Effector memory CD8-positive, alpha-beta T cell (primary cell): ENCODE data around the gene COL9A2.

Experiments used
- ATAC-seq: fragments of 150-1000 bp; cut with Tn5 transposase; replicated peaks from 2 replicates; pipeline ENCODE4 v1.10.0; 2021; ENCODE audit warnings: mild to moderate bottlenecking, moderate library complexity
- DNase-seq, 3 experiments: peaks; one replicate each; pipeline ENCODE4 v3.0.0; 2021
- H3K27ac Mint-ChIP-seq, 2 donors: one replicate each; pipeline ENCODE4 v1.8.0; 2022; ENCODE audit warnings: mild to moderate bottlenecking in 2 of 2, mixed read lengths in 2 of 2, moderate library complexity in 2 of 2
- H3K27me3 Mint-ChIP-seq, 2 donors: one replicate each; pipeline ENCODE4 v1.8.0; 2022; ENCODE audit warnings: mixed read lengths in 2 of 2
- H3K36me3 Mint-ChIP-seq: one replicate; pipeline ENCODE4 v1.8.0; 2022; ENCODE audit warnings: mild to moderate bottlenecking, moderate library complexity, mixed read lengths; ENCODE audit not compliant: insufficient read depth
- H3K4me1 Mint-ChIP-seq, 2 donors: one replicate each; pipeline ENCODE4 v1.8.0; 2022; ENCODE audit warnings: low read depth in 2 of 2, mixed read lengths in 2 of 2
- H3K4me3 Mint-ChIP-seq, 2 donors: one replicate each; pipeline ENCODE4 v1.8.0; 2022; ENCODE audit warnings: mild to moderate bottlenecking in 2 of 2, mixed read lengths in 2 of 2, moderate library complexity in 2 of 2
- H3K9me3 Mint-ChIP-seq, 2 donors: one replicate each; pipeline ENCODE4 v1.8.0; 2022; ENCODE audit warnings: mixed read lengths in 2 of 2

Gene COL9A2

DNA sequence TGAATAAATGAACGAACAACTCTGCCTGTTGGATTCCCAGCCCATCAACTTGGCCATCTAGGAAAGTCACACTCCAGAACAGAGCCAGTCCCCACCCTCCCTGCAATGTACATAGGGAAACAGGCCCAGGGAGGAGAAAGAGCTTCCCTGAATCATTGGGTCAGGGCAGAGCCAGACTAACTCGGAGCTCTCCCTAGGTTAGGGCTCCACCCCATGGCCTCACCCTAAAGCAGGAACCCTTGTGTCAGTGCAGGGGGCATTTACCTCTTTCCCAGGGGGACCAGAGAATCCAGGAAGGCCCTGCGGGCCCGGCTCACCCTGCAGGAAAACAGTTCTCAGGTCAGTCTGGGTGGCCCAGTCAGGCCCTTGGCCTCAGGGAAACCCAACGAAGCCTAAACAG, 11.6 kb downstream of the COL9A2 start:
- no peak overlapping the region for H3K4me3 Mint-ChIP-seq
- no peak for DNase-seq
- ATAC-seq: no peak
- no peaks in the 10 kb centered on the region for H3K4me1 Mint-ChIP-seq
- no peak overlapping the region for H3K27ac Mint-ChIP-seq
- no peaks in the 10 kb centered on the region for H3K9me3 Mint-ChIP-seq
- H3K36me3 Mint-ChIP-seq: no peaks in the 10 kb centered on the region
- no peaks in the 10 kb centered on the region for H3K27me3 Mint-ChIP-seq

DNA sequence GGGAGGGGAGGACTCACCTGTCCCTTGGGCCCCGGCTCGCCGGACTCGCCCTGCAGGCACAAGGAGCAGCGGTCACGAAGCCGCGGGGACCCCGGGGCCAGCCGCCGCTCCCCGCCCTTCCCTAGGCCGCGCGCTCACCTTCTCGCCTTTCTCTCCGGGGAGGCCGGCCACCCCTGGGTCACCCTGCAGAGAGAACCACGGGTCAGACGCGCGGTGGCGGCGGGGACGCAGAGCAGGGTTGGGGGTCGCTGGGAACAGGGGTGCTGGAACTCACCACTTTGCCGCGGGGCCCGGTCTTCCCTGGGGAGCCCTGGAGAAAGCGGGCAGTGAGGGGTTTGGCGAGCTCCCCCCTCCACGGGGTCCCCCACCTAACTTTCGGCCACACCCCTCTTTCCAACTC, 13.3 kb downstream of the COL9A2 start:
- H3K36me3 Mint-ChIP-seq: no peaks in the 10 kb centered on the region
- no peaks in the 10 kb centered on the region for H3K4me1 Mint-ChIP-seq
- H3K27ac Mint-ChIP-seq: no peak overlapping the region
- no peak overlapping the region for H3K4me3 Mint-ChIP-seq
- H3K9me3 Mint-ChIP-seq: no peaks in the 10 kb centered on the region
- no peaks in the 10 kb centered on the region for H3K27me3 Mint-ChIP-seq
- ATAC-seq: no peak
- DNase-seq: no peak

DNA sequence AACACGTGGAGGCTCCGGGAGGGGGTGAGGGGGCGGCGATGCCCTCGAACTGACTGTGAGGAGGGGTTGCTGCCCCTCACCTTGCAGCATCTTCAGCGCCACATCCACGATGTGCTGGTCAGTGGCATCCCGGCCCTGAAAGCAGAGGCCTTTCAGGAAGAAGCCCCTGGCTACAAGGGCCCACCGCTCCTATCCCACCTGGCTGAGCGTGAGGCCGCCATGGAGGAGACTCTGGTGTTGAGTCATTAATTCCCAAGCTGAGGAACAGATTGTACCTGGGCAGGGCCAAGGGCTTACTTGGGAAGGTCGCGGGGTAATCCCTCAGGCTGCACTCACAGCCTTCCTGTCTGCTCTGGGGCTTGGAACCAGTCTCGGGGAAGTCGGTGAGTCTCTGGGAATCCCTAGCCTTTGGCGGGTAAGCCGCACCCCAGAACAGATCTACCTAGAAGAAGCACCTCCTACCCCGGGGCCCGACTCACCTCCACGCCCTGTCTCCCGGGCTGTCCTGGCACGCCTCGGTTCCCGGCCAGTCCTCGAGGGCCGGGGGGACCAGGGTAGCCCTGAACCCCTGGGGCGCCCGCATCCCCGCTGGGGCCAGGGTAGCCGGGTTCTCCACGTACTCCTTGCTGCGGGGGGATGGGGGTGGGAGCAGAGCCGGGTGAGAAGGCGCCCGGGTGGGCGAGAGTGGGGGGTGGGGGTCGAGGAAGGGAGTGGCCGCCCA, 13.9 kb downstream of the COL9A2 start:
- Mint-ChIP-seq H3K4me1 (no peaks in the 10 kb centered on the region), H3K36me3 (no peaks in the 10 kb centered on the region), H3K4me3 (no peak overlapping the region), H3K9me3 (no peaks in the 10 kb centered on the region), H3K27ac (no peak overlapping the region), H3K27me3 (no peaks in the 10 kb centered on the region)
- ATAC-seq (no peak), DNase-seq (no peak)

DNA sequence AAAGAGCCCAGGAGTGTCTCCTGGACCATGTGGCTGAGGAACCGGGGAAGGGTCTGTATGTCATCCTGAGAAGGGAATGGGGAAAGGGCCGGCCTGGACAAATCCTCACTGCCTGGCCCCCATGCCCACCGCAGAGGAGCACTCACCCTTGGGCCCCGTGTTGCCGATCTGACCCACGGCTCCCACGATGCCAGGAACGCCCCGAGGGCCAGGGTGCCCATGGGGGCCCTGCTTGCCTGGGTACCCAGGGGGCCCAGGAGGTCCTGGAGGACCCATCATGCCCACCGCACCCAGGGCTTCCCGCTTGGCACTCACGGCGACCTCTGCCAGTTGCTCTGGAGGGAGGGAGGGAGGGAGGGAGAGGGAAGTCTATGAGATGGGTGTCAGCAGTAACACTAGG, 14.6 kb downstream of the COL9A2 start:
- Mint-ChIP-seq H3K4me3 (no peak overlapping the region), H3K9me3 (no peaks in the 10 kb centered on the region), H3K27ac (no peak overlapping the region), H3K4me1 (no peaks in the 10 kb centered on the region), H3K36me3 (no peaks in the 10 kb centered on the region), H3K27me3 (no peaks in the 10 kb centered on the region)
- no peak for DNase-seq
- no peak for ATAC-seq

DNA sequence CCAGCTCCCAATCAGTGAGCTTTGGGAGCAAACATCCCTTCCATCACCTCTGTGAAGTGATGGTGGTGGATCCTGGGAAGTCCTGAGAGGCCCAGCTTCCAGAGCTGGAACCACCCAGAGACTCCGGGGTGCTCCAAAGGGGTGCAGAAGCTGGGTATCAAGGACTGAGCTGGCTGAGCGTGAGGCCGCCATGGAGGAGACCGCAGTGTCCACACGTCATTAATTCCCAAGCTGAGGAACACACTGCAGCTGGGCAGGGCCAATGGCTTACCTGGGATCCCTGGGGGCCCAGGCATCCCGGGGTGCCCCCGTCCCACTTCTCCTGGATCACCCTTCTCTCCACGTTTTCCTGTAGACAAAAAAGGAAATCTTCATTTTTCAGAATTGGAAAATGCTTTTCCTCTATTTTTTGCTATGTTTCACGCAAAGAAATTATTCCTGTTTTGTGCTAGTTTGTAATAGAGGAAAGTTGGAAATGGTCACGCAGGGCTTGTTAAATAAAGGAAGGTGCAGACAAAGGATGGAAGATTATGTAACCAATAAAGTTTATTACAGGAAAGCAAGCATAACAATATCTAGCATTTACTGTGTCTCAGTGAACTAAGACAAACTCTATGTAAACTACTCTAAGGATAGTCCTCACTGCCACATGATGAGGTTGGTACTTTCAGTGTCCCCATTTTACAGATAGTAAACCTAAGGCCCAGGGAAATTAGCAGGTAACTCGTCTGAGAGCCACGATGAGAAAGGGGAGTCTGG, 15.4 kb downstream of the COL9A2 start:
- Mint-ChIP-seq H3K4me3 (no peak overlapping the region), H3K27me3 (no peaks in the 10 kb centered on the region), H3K9me3 (no peaks in the 10 kb centered on the region), H3K36me3 (no peaks in the 10 kb centered on the region), H3K4me1 (no peaks in the 10 kb centered on the region), H3K27ac (no peak overlapping the region)
- DNase-seq (no peak), ATAC-seq (no peak)

DNA sequence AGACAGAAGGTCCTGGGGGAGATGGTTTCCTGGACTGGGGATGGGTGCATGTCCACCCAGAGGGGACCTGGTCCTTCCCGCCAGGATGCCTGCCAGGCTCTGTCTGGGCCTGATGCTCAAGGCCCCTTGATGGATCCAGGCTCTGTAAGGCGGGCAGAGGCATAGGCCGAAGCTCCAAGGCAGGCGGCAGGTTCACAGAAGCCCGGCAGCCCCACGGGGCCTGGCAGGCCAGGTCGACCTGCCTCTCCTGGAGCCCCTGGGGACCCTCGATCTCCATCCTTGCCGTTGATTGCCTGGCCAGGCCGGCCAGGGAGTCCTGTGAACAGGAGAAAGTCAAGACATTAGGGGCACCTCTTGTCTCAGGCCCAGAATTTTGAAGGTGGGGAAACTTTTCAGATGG, 16.0 kb downstream of the COL9A2 start:
- H3K36me3 Mint-ChIP-seq: no peaks in the 10 kb centered on the region
- no peaks in the 10 kb centered on the region for H3K4me1 Mint-ChIP-seq
- no peak for ATAC-seq
- H3K27ac Mint-ChIP-seq: no peak overlapping the region
- no peaks in the 10 kb centered on the region for H3K27me3 Mint-ChIP-seq
- no peak for DNase-seq
- H3K4me3 Mint-ChIP-seq: no peak overlapping the region
- H3K9me3 Mint-ChIP-seq: no peaks in the 10 kb centered on the region

DNA sequence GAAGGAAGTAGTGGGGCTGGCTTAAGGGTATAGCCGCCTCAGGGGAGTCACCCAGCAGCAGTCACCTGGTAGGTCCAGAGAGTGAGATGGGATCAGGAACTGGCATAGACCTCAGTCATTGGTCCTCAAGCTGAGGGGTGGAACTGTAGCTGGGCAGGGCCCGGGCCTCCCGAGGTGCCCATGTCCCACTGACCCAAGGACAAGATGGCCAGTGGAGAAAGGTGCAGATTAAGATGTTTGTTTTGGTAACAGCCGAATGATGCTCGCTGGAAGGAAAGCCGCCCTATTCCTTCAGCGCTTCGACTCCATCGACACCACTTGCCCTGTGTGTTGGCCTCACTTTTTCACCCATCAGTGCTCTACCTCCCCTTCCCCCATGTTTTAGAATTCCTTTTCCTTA, 16.4 kb downstream of the COL9A2 start:
- Mint-ChIP-seq H3K36me3 (no peaks in the 10 kb centered on the region), H3K27me3 (no peaks in the 10 kb centered on the region), H3K27ac (no peak overlapping the region), H3K4me3 (no peak overlapping the region), H3K9me3 (no peaks in the 10 kb centered on the region), H3K4me1 (no peaks in the 10 kb centered on the region)
- ATAC-seq (no peak), DNase-seq (no peak)

DNA sequence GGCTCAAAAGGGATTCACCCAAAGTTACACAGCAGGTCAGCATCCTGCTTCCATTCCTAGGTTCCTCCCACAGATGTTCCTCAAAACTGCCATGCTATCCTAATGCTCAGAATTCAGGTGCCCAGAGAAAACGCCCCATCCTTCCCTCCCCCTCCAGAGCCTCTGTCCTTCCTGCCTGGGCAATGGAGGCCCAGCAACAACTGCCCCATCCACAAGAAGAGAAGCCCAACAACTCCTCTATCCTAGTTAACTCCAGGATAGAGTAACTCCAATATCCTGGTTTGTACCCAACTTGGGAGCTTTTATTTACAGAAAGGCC, 16.9 kb downstream of the COL9A2 start:
- no peak for ATAC-seq
- DNase-seq: no peak
- Mint-ChIP-seq H3K9me3 (no peaks in the 10 kb centered on the region), H3K27ac (no peak overlapping the region), H3K36me3 (no peaks in the 10 kb centered on the region), H3K27me3 (no peaks in the 10 kb centered on the region), H3K4me3 (no peak overlapping the region), H3K4me1 (no peaks in the 10 kb centered on the region)

DNA sequence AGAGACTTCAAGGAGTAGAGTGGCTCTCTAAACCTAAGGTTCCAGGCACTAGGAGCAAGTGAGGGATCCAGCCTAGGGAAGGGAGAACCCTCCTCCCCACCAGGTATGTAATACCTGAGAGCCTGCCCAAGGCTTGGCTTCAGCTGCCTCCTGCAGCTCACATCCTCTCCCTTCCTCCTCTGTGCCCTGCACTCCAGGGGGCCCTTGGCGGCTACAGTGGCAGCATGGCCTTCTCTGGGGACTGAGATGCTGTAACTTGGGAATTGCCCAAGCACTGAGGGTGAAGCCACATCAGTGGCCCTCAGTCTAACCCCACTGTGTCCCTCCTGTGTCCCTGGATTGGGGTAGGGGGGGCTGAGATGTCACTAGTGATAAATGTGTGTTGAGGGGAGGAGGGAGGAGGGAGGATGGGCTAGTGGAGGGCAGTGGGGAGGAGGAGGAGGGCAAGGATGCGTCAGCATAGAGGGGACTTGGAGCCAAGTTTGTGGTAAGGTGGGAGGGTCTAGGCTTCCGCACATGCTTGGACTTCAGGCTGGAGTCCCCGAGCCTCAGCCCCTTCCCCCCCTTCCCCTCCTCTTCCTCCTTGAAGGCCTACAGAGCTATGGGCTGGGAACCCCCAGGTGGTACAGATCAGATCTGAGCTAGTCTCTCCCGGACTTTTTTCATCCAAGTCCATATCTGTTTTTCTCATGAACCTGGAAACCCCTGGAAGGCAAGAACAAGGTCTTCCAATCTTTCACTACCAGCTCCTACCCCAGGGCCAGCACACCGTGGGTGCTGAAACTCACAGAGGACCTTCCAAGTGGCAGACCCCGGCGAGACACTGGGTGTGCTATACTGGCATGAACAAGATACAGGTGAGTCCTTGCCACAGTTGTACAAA, 17.5 kb downstream of the COL9A2 start:
- Mint-ChIP-seq H3K27me3 (no peaks in the 10 kb centered on the region), H3K27ac (no peak overlapping the region), H3K36me3 (no peaks in the 10 kb centered on the region), H3K4me1 (no peaks in the 10 kb centered on the region), H3K4me3 (no peak overlapping the region), H3K9me3 (no peaks in the 10 kb centered on the region)
- ATAC-seq (no peak), DNase-seq (no peak)

DNA sequence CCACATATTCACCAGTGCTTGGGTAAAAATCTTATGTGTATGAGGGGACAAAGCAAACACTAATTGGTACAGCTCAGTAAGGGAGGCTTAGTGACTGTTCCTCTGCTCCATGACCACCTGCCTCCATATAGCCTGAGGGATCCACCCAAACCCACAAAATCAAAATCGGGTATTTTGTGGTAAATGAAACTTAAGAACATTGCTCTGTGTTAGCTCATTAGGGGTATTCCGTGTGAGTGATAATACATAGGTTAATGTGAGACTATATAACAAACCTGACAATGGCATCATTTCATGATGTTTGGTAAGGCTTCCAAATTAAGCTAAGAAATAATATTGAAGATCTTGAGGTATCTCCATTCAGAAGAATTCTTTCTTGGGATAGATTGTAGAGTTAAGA, 25.8 kb downstream of the COL9A2 start:
- Mint-ChIP-seq H3K27me3 (no peaks in the 10 kb centered on the region), H3K27ac (peak overlapping the region in 1 of 2 donors; percentile 3), H3K4me3 (no peak overlapping the region), H3K4me1 (peaks cover 0 to 3% of the 10 kb centered on the region in 2 donors), H3K9me3 (no peaks in the 10 kb centered on the region), H3K36me3 (peaks cover 46% of the 10 kb centered on the region)
- ATAC-seq (no peak), DNase-seq (no peak)

DNA sequence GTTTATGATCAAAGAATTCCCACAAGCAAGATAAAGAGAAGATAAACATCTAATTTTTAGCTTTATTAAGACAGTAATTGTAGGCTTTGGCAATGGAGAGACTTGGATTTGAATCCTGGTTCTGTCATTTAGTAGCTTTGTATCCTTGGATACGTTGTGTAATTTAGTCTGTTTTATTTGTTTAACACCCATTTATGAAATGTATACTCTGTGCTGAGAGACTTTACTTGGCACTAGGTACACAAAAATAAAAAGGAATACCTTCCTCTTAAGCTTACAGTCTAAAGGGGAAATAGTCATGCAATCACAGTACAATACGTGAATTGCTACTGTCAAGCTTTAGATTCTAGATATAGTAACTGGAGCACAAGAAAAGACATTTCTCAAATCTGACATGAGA, 35.2 kb downstream of the COL9A2 start:
- Mint-ChIP-seq H3K27me3 (no peaks in the 10 kb centered on the region), H3K4me3 (no peak overlapping the region), H3K9me3 (no peaks in the 10 kb centered on the region), H3K27ac (peak overlapping the region in 1 of 2 donors; percentile 45), H3K36me3 (peaks cover 74% of the 10 kb centered on the region), H3K4me1 (peaks cover 0 to 1% of the 10 kb centered on the region in 2 donors)
- DNase-seq (no peak), ATAC-seq (no peak)

DNA sequence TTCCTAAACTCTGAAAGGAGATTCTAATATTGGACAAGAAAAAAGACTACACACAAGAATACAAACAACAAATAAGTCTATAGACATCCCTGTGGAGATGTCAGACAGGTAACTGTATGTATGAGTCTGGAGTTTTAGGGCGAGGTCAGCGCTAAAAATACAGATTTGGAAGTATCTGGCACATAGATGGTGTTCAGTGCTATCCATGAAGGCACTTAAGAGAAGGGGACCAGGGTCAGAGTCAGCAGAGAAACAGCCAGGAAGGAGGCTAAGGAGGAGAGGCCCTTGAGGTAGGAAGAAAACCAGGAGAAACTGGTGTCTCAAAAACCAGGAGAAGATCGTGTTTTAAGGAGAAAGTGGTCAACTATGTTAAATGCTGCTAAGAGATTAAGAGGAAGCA, 41.0 kb downstream of the COL9A2 start:
- Mint-ChIP-seq H3K4me1 (peaks cover 0 to 7% of the 10 kb centered on the region in 2 donors), H3K9me3 (no peaks in the 10 kb centered on the region), H3K27ac (peak overlapping the region in 1 of 2 donors; percentile 12), H3K27me3 (no peaks in the 10 kb centered on the region), H3K4me3 (no peak overlapping the region), H3K36me3 (peaks cover 46% of the 10 kb centered on the region)
- DNase-seq (no peak), ATAC-seq (no peak)

DNA sequence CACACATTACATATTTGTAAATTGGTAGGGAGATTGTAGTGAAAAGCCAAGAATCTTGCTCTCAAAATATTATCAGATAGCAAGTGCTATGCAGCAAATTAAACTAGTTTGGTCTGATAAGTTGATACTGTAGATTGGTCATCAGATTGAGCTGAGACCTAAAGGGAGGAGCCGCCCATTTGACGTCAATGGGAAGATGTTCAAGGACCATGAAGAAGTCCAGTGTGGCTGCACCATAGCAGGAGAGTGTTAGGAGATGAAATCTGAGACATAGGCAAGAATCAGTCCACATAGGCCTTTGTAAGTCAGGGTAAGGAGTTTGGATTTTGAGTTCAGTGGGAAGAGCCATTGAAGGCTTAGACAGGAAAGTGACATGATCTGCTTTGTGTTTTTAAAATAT, 42.8 kb downstream of the COL9A2 start:
- Mint-ChIP-seq H3K4me1 (peaks cover 0 to 12% of the 10 kb centered on the region in 2 donors), H3K27me3 (no peaks in the 10 kb centered on the region), H3K27ac (peak overlapping the region in 1 of 2 donors; percentile 70), H3K36me3 (peaks cover 43% of the 10 kb centered on the region), H3K9me3 (no peaks in the 10 kb centered on the region), H3K4me3 (no peak overlapping the region)
- DNase-seq: no peak
- no peak for ATAC-seq
